Activated CD8-positive, alpha-beta memory T cell treated with anti-CD3 and anti-CD28 coated beads, Interleukin-2, amount 50 U/mL, for 24 hours (primary cell): Measurements from ENCODE around the gene CDK11B.
"Not testable (repeated sequence)": the region's sequence is repeated elsewhere in the genome, so short reads cannot be mapped to it uniquely, and the experiment has no call there.

ENCODE experiments used
- DNase-seq: peaks from one replicate; pipeline ENCODE4 v3.0.0-alpha.2; 2020; ENCODE audit errors: extremely low read depth

The CDK11B gene

GRCh38 chr1:1662392-1662791 lies 3.6 kb upstream of the CDK11B start:
- DNase-seq: not testable (repeated sequence)

GRCh38 chr1:1648265-1648664 lies 10.5 kb downstream of the CDK11B start:
- not testable (repeated sequence) for DNase-seq

- not testable (repeated sequence) for DNase-seq
Observed at GRCh38 chr1:1647567-1648241, 11.1 kb downstream of the CDK11B start.

GRCh38 chr1:1646326-1646725 lies 12.5 kb downstream of the CDK11B start:
- not testable (repeated sequence) for DNase-seq

GRCh38 chr1:1640711-1641461 lies 17.9 kb downstream of the CDK11B start:
- not testable (repeated sequence) for DNase-seq

GRCh38 chr1:1640081-1640480 lies 18.7 kb downstream of the CDK11B start:
- not testable (repeated sequence) for DNase-seq

GRCh38 chr1:1639368-1639767 lies 19.4 kb downstream of the CDK11B start:
- DNase-seq: not testable (repeated sequence)

GRCh38 chr1:1638528-1638927 lies 20.3 kb downstream of the CDK11B start:
- not testable (repeated sequence) for DNase-seq

- DNase-seq: not testable (repeated sequence)
Observed at GRCh38 chr1:1637479-1637875, 21.3 kb downstream of the CDK11B start.

GRCh38 chr1:1636621-1637478 lies 22.0 kb downstream of the CDK11B start:
- not testable (repeated sequence) for DNase-seq

- DNase-seq: not testable (repeated sequence)
Observed at GRCh38 chr1:1634613-1635012, 24.2 kb downstream of the CDK11B start.

GRCh38 chr1:1633409-1633808 lies 25.4 kb downstream of the CDK11B start:
- DNase-seq: not testable (repeated sequence)

GRCh38 chr1:1631782-1632420 lies 26.9 kb downstream of the CDK11B start, which contains the start of gene MMP23B:
Gene MMP23B (plus strand): TSS chr1:1632173. CDS start chr1:1632219, 46 bp downstream.
- no peak for DNase-seq

- DNase-seq: no peak
Observed at GRCh38 chr1:1630965-1631781, 27.6 kb downstream of the CDK11B start.

GRCh38 chr1:1630191-1630964 lies 28.4 kb downstream of the CDK11B start:
- peak; percentile 75 for DNase-seq

GRCh38 chr1:1629430-1630190 lies 29.2 kb downstream of the CDK11B start:
- DNase-seq: no peak

- no peak for DNase-seq
Observed at GRCh38 chr1:1628754-1629429, 29.9 kb downstream of the CDK11B start.
